Lung (tissue), 12 donors: ENCODE measurements around the gene PNMA1. TPM values are rescaled to one million over a fixed set of nuclear protein-coding genes. Genes with fewer than 3 reads are reported as not detected.

Experiments
- ATAC-seq: fragments of 200-7000 bp; cut with Tn5 transposase; one replicate; pipeline ENCODE4 v1.9.1; 2020; ENCODE audit warnings: moderate number of reproducible peaks; ENCODE audit not compliant: insufficient read depth, low FRiP score
- DNase-seq, 3 donors: peaks; one replicate each; pipeline ENCODE4 v3.0.0-alpha.2; 2013 to 2017
- H3K27ac ChIP-seq, 2 donors: one replicate each; pipeline ENCODE4 v1.5.1; 2013; ENCODE audit warnings: mild to moderate bottlenecking in 2 of 2, moderate library complexity in 2 of 2, control low read depth in 1 of 2, inconsistent platforms in 1 of 2, low read depth in 1 of 2, low read length in 1 of 2
- H3K27me3 ChIP-seq, 3 donors: one replicate each; pipeline ENCODE4 v1.5.1; 2013; ENCODE audit warnings: low read length in 2 of 3; ENCODE audit not compliant: control insufficient read depth in 3 of 3, insufficient read depth in 3 of 3
- H3K36me3 ChIP-seq, 4 donors: one replicate each; pipeline ENCODE4 v1.5.1; 2013; ENCODE audit warnings: low read length in 4 of 4, mild to moderate bottlenecking in 1 of 4, moderate library complexity in 1 of 4; ENCODE audit not compliant: control insufficient read depth in 4 of 4, insufficient read depth in 4 of 4
- H3K4me1 ChIP-seq, 5 donors: one replicate each; pipeline ENCODE4 v1.5.1; 2013; ENCODE audit warnings: low read length in 5 of 5, mild to moderate bottlenecking in 2 of 5, moderate library complexity in 1 of 5; ENCODE audit not compliant: control insufficient read depth in 5 of 5, insufficient read depth in 5 of 5
- H3K4me3 ChIP-seq: one replicate; pipeline ENCODE4 v1.5.1; 2013; ENCODE audit warnings: mild to moderate bottlenecking, control low read depth, moderate library complexity
- H3K9ac ChIP-seq, 2 donors: one replicate each; pipeline ENCODE4 v1.5.1; 2013; ENCODE audit warnings: low read length in 2 of 2, control low read depth in 1 of 2; ENCODE audit not compliant: insufficient read depth in 1 of 2
- H3K9me3 ChIP-seq, 4 donors: one replicate each; pipeline ENCODE4 v1.5.1; 2013; ENCODE audit warnings: low read length in 3 of 4, mild to moderate bottlenecking in 1 of 4, moderate library complexity in 1 of 4; ENCODE audit not compliant: control insufficient read depth in 4 of 4, insufficient read depth in 3 of 4
- CTCF ChIP-seq: IDR thresholded peaks from 2 replicates; pipeline ENCODE4 v1.5.1; 2012; ENCODE audit warnings: mild to moderate bottlenecking; ENCODE audit errors: control extremely low read depth, extremely low read depth
- WGBS, 2 donors: extraction: QIAGEN DNeasy Blood & Tissue Kit; methylation state at CpG; one replicate each; pipeline ENCODE4 v1.1.7; 2013; 5-methylcytosine and 5-hydroxymethylcytosine counted together
- polyA plus RNA-seq, 2 donors: library from polyadenylated mRNA; stranded (reverse); fragments of 200-250 nt; gene quantifications; one replicate each; pipeline ENCODE4 v1.2.1, GENCODE V29; 2013
- total RNA-seq, 2 donors: library from RNA; depleted of rRNA in 1 of 2; stranded (reverse); fragments of >200 nt in 1 of 2; gene quantifications; one replicate each; pipeline ENCODE4 v1.2.1, GENCODE V29; 2014 to 2021
- donor health status: control.
- donor health status: control.
- donor health status: Bipolar disorder and iron deficiency.
- donor health status: healthy.
- donor health status: DM: yes; HTN: yes; CAD: no.

The PNMA1 gene
- total and polyA plus RNA-seq, 4 donors, result 11.0 to 34.1 (median 25.7) TPM

GRCh38 chr14:73723406-73723796, 9.2 kb upstream of the PNMA1 start:
- Histone ChIP-seq H3K27ac (peak overlapping the region; percentile 55 to 56), H3K36me3 (peaks cover 2 to 72% (median 60%) of the 10 kb centered on the region in 4 donors), H3K4me1 (peaks cover 0 to 8% (median 5%) of the 10 kb centered on the region in 5 donors), H3K9ac (no peak overlapping the region), H3K27me3 (no peaks in the 10 kb centered on the region), H3K9me3 (no peaks in the 10 kb centered on the region), H3K4me3 (no peak overlapping the region)
- WGBS, 2 donors, result 65 to 66% methylated on average over 7 of the region's 7 CpGs
- TF ChIP-seq CTCF, result no peak
- ATAC-seq, result no peak
- no peak for DNase-seq

GRCh38 chr14:73722581-73722980, 8.4 kb upstream of the PNMA1 start:
- H3K36me3 ChIP-seq, result peaks cover 3 to 74% (median 56%) of the 10 kb centered on the region in 4 donors
- no peak overlapping the region for H3K9ac ChIP-seq
- H3K4me3 ChIP-seq, result no peak overlapping the region
- H3K27ac ChIP-seq, result peak overlapping the region in 1 of 2 donors; percentile 5
- no peaks in the 10 kb centered on the region for H3K9me3 ChIP-seq
- TF ChIP-seq CTCF, result no peak
- H3K4me1 ChIP-seq, result peaks cover 5 to 15% (median 6%) of the 10 kb centered on the region in 5 donors
- H3K27me3 ChIP-seq, result no peaks in the 10 kb centered on the region
- ATAC-seq (no peak), DNase-seq (no peak)
- 94 to 96% methylated on average over 10 of the region's 10 CpGs for WGBS, 2 donors

- no peak for TF ChIP-seq CTCF
- H3K27ac ChIP-seq, result peak overlapping the region in 1 of 2 donors; percentile 16
- peaks cover 5 to 26% (median 13%) of the 10 kb centered on the region in 5 donors for H3K4me1 ChIP-seq
- DNase-seq (no peak), ATAC-seq (no peak)
- H3K9ac ChIP-seq, result no peak overlapping the region
- H3K36me3 ChIP-seq, result peaks cover 3 to 64% (median 52%) of the 10 kb centered on the region in 4 donors
- H3K9me3 ChIP-seq, result no peaks in the 10 kb centered on the region
- no peaks in the 10 kb centered on the region for H3K27me3 ChIP-seq
- no peak overlapping the region for H3K4me3 ChIP-seq
- 93 to 96% methylated on average over 12 of the region's 12 CpGs for WGBS, 2 donors
Observed at GRCh38 chr14:73721101-73721821, 7.1 kb upstream of the PNMA1 start.
